SK-N-SH treated with all-trans-retinoic acid at 6 μM for 48 hours (cell line): ENCODE results near the gene ATP2C1.

Experiments used
- PATZ1 ChIP-seq: fragments of 250-450 bp; sonication (Bioruptor Pico); IDR thresholded peaks from 2 replicates; pipeline ENCODE4 v1.8.0; 2020; ENCODE audit warnings: mild to moderate bottlenecking, moderate library complexity, borderline replicate concordance
- PPARA ChIP-seq: fragments of 250-450 bp; sonication (Bioruptor Pico); IDR thresholded peaks from 2 replicates; pipeline ENCODE4 v1.5.0; 2020; ENCODE audit warnings: mild to moderate bottlenecking, borderline replicate concordance

- TF ChIP-seq PATZ1 (CRISPR knock-in tag) (no peak), PPARA (CRISPR knock-in tag) (no peak)
Measured at GRCh38 chr3:130907500-130907899, 13.6 kb downstream of the ATP2C1 start.
